PC-9 (cell line): ENCODE measurements around the gene IFNGR2. TPM values are rescaled to one million over a fixed set of nuclear protein-coding genes. Genes with fewer than 3 reads are reported as not detected.

Source experiments
- BruUV-seq: library from RNA; stranded (reverse); fragments of 400-500 nt; replicated peaks from 2 replicates; lab custom pipeline; 2021; lab: Mats Ljungman, UMichigan
- CTCF ChIA-PET: fragments of 300-600 bp; sonication (Branson Sonifier 250); formaldehyde crosslinking; loops from one replicate; lab custom pipeline; 2022; ENCODE audit warnings: antibody characterized with exemption; lab: Charles Lee
- POLR2A ChIA-PET: fragments of 300-600 bp; sonication (Branson Sonifier 250); formaldehyde crosslinking; loops from one replicate; lab custom pipeline; 2022; ENCODE audit warnings: antibody characterized with exemption; ENCODE audit not compliant: unreplicated experiment; lab: Charles Lee
- DNase-seq, 2 experiments: peaks; one replicate each; pipeline versions ENCODE4 v3.0.0 to v3.0.0-alpha.2; 2015 to 2022; ENCODE audit warnings: mixed read lengths in 1 of 2
- H2AFZ ChIP-seq: fragments of 200-600 bp; sonication (generic); 2 replicates; pipeline ENCODE4 v1.8.1; 2017; ENCODE audit warnings: antibody characterized with exemption
- H3F3A ChIP-seq: fragments of 200-600 bp; sonication (generic); 2 replicates; pipeline ENCODE4 v1.8.1; 2017; ENCODE audit warnings: antibody characterized with exemption, mild to moderate bottlenecking, low read depth; ENCODE audit not compliant: insufficient read depth
- H3K27ac ChIP-seq: fragments of 200-600 bp; sonication (generic); 2 replicates; pipeline ENCODE4 v1.6.1; 2016; ENCODE audit warnings: mixed run types
- H3K27me3 ChIP-seq: fragments of 200-600 bp; sonication (generic); 2 replicates; pipeline ENCODE4 v1.6.1; 2016; ENCODE audit warnings: low read depth, mixed run types; ENCODE audit not compliant: insufficient read depth
- H3K36me3 ChIP-seq: fragments of 200-600 bp; sonication (generic); 2 replicates; pipeline ENCODE4 v1.6.1; 2016; ENCODE audit warnings: low read depth, mixed run types
- H3K4me1 ChIP-seq: fragments of 200-600 bp; sonication (generic); replicated peaks from 2 replicates; pipeline ENCODE4 v1.6.1; 2016; ENCODE audit warnings: mixed run types; ENCODE audit not compliant: insufficient read depth
- H3K4me2 ChIP-seq: fragments of 200-600 bp; sonication (generic); 2 replicates; pipeline ENCODE4 v1.6.1; 2017; ENCODE audit warnings: mixed run types
- H3K4me3 ChIP-seq: fragments of 200-600 bp; sonication (generic); 2 replicates; pipeline ENCODE4 v1.6.1; 2016; ENCODE audit warnings: mixed run types
- H3K79me2 ChIP-seq: fragments of 200-600 bp; sonication (generic); 2 replicates; pipeline ENCODE4 v1.6.1; 2017; ENCODE audit warnings: low read depth, mixed run types
- H3K9me2 ChIP-seq: fragments of 200-600 bp; sonication (generic); 2 replicates; pipeline ENCODE4 v1.8.1; 2017; ENCODE audit warnings: mild to moderate bottlenecking; ENCODE audit not compliant: insufficient read depth
- H3K9me3 ChIP-seq: fragments of 200-600 bp; sonication (generic); 2 replicates; pipeline ENCODE4 v1.8.1; 2016; ENCODE audit warnings: low read depth; ENCODE audit not compliant: insufficient read depth
- H4K20me1 ChIP-seq: fragments of 200-600 bp; sonication (generic); 2 replicates; pipeline ENCODE4 v1.8.1; 2017; ENCODE audit not compliant: insufficient read depth
- EZH2 ChIP-seq: fragments of 200-600 bp; sonication (generic); IDR thresholded peaks from 2 replicates; pipeline ENCODE4 v1.8.0; 2017; ENCODE audit warnings: antibody characterized with exemption, low read depth
- intact Hi-C: fragments of 100-400 bp; cut with micrococcal nuclease; formaldehyde crosslinking; loops from one replicate; pipeline ENCODE4 v1.10.0; 2022; ENCODE audit not compliant: unreplicated experiment
- total RNA-seq: library from RNA; stranded (reverse); gene quantifications from 2 replicates; pipeline ENCODE4 v1.2.3, GENCODE V29; 2021
- TF ChIP-seq, protein P1 (sequence below): fragments of 200-600 bp; sonication (generic); conservative IDR thresholded peaks from 2 replicates; pipeline ENCODE4 v1.6.1; 2017; ENCODE audit warnings: mixed run types, antibody characterized with exemption, mild to moderate bottlenecking, moderate library complexity

IFNGR2 gene
- total RNA-seq, 1 experiment from 2014 or later = 16.0 TPM

GRCh38 chr21:33430858-33431257 lies 27.6 kb downstream of the IFNGR2 start:
- DNase-seq = no peak
- H3K27ac ChIP-seq = no peak overlapping the region
- H3F3A ChIP-seq = peaks cover 23% of the 10 kb centered on the region; the same call in 1 of the 2 replicates
- H3K9me2 ChIP-seq = no peaks in the 10 kb centered on the region
- H3K4me2 ChIP-seq = no peak overlapping the region
- ChIA-PET CTCF (no interaction called here), POLR2A (no interaction called here)
- TF ChIP-seq, protein P1, sequence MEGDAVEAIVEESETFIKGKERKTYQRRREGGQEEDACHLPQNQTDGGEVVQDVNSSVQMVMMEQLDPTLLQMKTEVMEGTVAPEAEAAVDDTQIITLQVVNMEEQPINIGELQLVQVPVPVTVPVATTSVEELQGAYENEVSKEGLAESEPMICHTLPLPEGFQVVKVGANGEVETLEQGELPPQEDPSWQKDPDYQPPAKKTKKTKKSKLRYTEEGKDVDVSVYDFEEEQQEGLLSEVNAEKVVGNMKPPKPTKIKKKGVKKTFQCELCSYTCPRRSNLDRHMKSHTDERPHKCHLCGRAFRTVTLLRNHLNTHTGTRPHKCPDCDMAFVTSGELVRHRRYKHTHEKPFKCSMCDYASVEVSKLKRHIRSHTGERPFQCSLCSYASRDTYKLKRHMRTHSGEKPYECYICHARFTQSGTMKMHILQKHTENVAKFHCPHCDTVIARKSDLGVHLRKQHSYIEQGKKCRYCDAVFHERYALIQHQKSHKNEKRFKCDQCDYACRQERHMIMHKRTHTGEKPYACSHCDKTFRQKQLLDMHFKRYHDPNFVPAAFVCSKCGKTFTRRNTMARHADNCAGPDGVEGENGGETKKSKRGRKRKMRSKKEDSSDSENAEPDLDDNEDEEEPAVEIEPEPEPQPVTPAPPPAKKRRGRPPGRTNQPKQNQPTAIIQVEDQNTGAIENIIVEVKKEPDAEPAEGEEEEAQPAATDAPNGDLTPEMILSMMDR = no peak
- no peak for TF ChIP-seq EZH2
- intact Hi-C loops = no loop called here
- H3K27me3 ChIP-seq = no peaks in the 10 kb centered on the region
- no peaks in the 10 kb centered on the region for H4K20me1 ChIP-seq
- no peaks in the 10 kb centered on the region for H3K79me2 ChIP-seq
- no TSS peak for BruUV-seq
- H3K36me3 ChIP-seq = no peaks in the 10 kb centered on the region
- H3K9me3 ChIP-seq = no peaks in the 10 kb centered on the region
- no peak overlapping the region for H2AFZ ChIP-seq
- H3K4me1 ChIP-seq = peaks cover 18% of the 10 kb centered on the region; the same call in 1 of the 2 replicates
- no peak overlapping the region for H3K4me3 ChIP-seq

DNA sequence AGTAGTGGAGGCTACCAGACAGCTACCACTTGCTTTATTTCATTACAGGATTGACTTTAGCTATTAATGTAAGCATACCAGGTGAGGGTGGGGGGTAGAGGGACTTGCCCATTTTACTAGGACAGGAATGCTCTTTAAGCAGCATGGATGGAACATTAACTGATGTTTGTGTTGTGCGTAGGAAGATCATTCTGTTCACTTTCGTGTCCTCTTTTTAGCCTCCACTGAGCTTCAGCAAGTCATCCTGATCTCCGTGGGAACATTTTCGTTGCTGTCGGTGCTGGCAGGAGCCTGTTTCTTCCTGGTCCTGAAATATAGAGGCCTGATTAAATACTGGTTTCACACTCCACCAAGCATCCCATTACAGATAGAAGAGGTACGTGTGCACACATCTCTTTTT lies 29.3 kb downstream of the IFNGR2 start:
- DNase-seq = no peak
- intact Hi-C loops = no loop called here
- no peaks in the 10 kb centered on the region for H3K9me3 ChIP-seq
- peaks cover 23% of the 10 kb centered on the region; the same call in 1 of the 2 replicates for H3F3A ChIP-seq
- BruUV-seq = no TSS peak
- POLR2A ChIA-PET = no interaction called here
- H3K27me3 ChIP-seq = no peaks in the 10 kb centered on the region
- no peaks in the 10 kb centered on the region for H3K9me2 ChIP-seq
- no peaks in the 10 kb centered on the region for H3K79me2 ChIP-seq
- H2AFZ ChIP-seq = no peak overlapping the region
- H3K4me1 ChIP-seq = peaks cover 18% of the 10 kb centered on the region; the same call in 1 of the 2 replicates
- no peaks in the 10 kb centered on the region for H3K36me3 ChIP-seq
- no peak overlapping the region for H3K4me2 ChIP-seq
- no peak overlapping the region for H3K4me3 ChIP-seq
- H4K20me1 ChIP-seq = no peaks in the 10 kb centered on the region
- TF ChIP-seq EZH2 = no peak
- no peak overlapping the region for H3K27ac ChIP-seq
- CTCF ChIA-PET = no interaction called here

GRCh38 chr21:33433001-33433400 lies 29.8 kb downstream of the IFNGR2 start:
- Histone ChIP-seq H3K4me2 (no peak overlapping the region), H3K9me2 (no peaks in the 10 kb centered on the region), H3K4me3 (no peak overlapping the region), H2AFZ (no peak overlapping the region), H3K36me3 (no peaks in the 10 kb centered on the region), H3K9me3 (no peaks in the 10 kb centered on the region), H3F3A (peaks cover 23% of the 10 kb centered on the region; the same call in 1 of the 2 replicates), H4K20me1 (no peaks in the 10 kb centered on the region), H3K79me2 (no peaks in the 10 kb centered on the region), H3K4me1 (peaks cover 18% of the 10 kb centered on the region; the same call in 1 of the 2 replicates), H3K27me3 (no peaks in the 10 kb centered on the region), H3K27ac (no peak overlapping the region)
- BruUV-seq = no TSS peak
- intact Hi-C loops = no loop called here
- POLR2A ChIA-PET = no interaction called here
- no peak for DNase-seq
- CTCF ChIA-PET = no interaction called here
- TF ChIP-seq EZH2 = no peak
- TF ChIP-seq, protein P1 = no peak
